KOPT-K1 (cell line): ENCODE measurements around the gene PMEPA1.

Source experiments
- H3K27ac ChIP-seq: fragments of 200-600 bp; sonication (generic); 2 replicates; pipeline ENCODE4 v1.5.1; 2016; ENCODE audit warnings: antibody characterized with exemption, mild to moderate bottlenecking, low read depth, low read length; ENCODE audit not compliant: poor library complexity, severe bottlenecking
- H3K36me3 ChIP-seq: fragments of 200-600 bp; sonication (generic); 2 replicates; pipeline ENCODE4 v1.5.1; 2017; ENCODE audit warnings: antibody characterized with exemption, mild to moderate bottlenecking, low read length, moderate library complexity; ENCODE audit not compliant: insufficient read depth
- H3K9me3 ChIP-seq: fragments of 200-600 bp; sonication (generic); 2 replicates; pipeline ENCODE4 v1.5.1; 2017; ENCODE audit warnings: antibody characterized with exemption, low read length, mild to moderate bottlenecking; ENCODE audit not compliant: insufficient read depth, poor library complexity, severe bottlenecking

Gene PMEPA1

DNA sequence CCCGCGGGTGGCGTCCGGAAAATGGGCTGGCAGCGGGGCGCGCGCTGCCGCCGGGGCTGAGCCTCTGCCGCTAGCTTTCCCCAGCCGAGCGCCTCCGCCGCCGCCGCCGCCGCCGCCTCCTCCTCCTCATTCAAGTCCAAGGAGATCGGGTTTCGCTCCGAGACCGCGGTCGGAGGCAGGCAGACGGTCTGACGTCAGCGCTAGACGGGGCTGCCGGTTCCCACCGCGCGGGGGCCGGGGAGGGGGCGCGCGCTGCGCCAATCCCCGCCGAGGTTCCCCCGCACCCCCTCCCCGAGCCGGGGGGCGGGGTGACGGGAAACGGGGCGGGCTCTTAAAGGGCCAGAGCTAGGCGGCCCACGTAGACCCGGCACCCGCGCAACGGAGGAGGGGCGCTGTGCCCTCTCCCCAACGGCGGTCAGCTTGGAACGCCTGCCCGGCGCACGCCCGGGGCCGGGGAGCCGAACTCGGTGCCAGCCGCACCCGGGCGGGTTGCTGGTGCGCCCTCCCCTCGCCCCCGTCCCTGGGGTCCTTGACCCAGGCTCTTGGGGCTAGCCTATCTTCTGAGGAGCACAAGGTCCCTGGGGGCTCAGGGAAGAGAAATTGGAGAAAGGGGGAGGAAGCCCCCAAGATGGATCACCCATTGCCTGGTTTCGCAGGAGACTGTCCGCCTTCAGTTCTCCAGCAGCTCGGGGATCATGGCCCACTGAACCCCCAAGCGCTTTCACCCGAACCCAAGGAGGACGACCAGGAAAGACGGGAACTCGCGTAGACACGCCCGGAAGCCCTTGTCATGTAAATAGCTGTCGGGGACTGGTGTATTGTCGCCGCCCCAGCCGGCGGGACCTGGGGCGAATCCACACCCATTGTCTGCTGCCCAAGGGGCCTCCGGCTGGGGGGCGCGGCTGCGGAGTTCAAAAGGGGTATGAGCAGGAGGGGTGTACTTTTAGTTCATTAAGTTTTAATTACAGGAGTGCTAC, at the start of gene PMEPA1:
Gene PMEPA1, minus strand, starts transcription at position 193 of the 977 bp plus-strand sequence. CDS start 433 bp downstream, outside the sequence.
- H3K36me3 ChIP-seq: peaks cover 17% of the 10 kb centered on the region
- H3K9me3 ChIP-seq: no peaks in the 10 kb centered on the region
- H3K27ac ChIP-seq: peak within 1 kb of the TSS; percentile 76

- Histone ChIP-seq H3K9me3 (no peaks in the 10 kb centered on the region), H3K36me3 (no peaks in the 10 kb centered on the region), H3K27ac (no peak overlapping the region)
Observed at GRCh38 chr20:57757767-57758166, 48.0 kb upstream of the PMEPA1 start.

- no peak overlapping the region for H3K27ac ChIP-seq
Observed at GRCh38 chr20:57756921-57757320, 47.1 kb upstream of the PMEPA1 start.

DNA sequence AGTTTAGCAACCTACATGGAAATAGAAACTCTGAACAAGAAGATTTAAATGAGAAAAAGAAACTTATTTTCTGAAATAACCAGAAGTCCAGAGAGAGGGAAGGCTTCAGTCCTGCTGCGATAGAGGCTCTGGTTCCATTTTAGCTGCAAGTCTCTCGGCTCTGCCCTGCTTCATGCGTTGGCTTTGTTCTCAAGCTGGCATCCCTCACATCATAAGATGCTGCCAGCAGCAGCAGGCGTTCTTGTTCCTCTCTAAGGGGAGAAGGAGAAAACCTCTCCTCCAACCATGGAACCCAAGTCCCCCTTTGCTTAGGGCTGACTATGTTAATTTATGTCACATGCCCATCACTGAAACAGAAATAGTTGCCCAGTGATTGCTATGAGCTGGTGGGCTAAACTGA, 46.4 kb upstream of the PMEPA1 start:
- no peaks in the 10 kb centered on the region for H3K36me3 ChIP-seq
- H3K27ac ChIP-seq: no peak overlapping the region
- no peaks in the 10 kb centered on the region for H3K9me3 ChIP-seq

More at GRCh38 chr20:57756921-57757320, 47.1 kb upstream of the PMEPA1 start:
- Histone ChIP-seq H3K36me3 (no peaks in the 10 kb centered on the region), H3K9me3 (no peaks in the 10 kb centered on the region)

DNA sequence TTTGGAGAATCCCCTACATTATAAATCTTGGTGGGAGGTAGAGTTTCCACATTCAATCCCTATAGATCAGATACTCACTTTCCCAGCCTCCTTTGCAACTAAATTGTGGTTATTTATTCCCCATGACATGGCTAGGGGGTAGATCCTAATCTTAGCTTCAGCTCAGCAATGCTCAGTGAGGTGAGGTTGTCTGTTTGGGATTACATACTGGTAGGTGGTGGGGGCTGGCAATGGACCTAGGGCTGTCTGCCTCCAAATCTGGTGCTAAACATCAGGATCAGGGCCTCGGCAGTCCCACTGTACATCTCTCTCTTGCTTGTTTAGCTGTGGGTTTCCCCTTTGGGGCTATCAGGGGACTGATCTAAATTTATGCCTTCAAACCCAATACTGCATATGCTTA, 45.8 kb upstream of the PMEPA1 start:
- Histone ChIP-seq H3K36me3 (no peaks in the 10 kb centered on the region), H3K27ac (peak overlapping the region; percentile 9), H3K9me3 (no peaks in the 10 kb centered on the region)

DNA sequence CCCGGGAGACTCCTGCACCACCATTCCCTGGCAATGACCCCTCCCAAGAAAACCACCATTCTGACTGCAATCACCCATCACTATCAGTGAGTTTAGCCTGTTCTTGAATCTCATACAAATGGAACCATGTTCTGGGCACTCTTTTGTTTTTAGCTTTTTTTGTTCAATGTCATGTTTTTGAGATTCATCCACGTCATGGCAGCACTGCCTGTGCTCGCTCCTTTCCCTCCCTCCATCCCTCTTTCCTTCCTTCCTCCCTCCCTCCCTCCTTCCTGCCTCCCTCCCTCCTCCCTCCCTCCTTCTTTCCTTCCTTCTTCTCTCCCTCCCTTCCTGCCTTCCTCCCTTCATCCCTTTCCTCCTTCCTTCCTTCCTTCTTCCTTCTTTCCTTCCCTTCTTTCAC, 44.4 kb upstream of the PMEPA1 start:
- Histone ChIP-seq H3K36me3 (no peaks in the 10 kb centered on the region), H3K9me3 (no peaks in the 10 kb centered on the region), H3K27ac (no peak overlapping the region)

DNA sequence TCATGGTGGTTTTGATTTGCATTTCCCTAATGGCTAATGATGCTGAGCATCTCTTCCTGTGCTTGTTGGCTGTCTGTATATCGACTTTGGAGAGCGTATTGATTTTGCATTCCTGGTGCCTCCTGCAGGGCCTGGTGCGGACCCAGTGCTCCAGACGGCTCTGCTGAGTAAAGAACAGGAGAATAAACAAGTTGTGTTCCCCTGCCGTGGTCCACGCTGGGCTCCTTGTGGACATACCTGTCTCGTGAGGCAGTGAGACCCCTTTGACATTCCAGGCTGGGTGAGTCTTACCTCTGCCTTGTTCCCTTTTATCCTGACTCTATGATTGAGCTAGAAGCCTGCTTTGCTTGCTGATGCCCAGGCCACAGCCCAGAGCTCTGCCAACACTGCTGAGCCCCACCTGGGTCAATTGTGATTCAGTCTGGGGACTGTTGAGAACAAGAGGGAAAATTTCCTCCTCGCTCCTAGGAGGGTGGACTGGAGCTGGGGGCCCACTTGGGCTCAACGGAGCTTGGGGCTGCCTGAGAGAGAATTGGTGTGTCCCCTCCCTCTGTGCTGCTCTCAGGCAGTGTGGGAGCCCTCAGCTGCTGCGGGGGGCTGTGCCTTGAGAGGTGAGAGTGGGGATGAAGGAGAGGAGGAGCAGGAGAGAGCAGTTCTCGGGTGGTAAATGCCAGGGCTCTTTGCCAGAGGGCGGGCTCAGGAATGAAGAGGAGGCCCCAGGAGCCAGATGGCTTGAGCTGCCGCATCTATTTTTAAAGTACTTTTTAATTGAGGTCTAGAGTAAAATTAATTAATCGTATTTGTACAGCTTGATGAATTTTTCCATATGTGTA, 43.7 kb upstream of the PMEPA1 start:
- no peak overlapping the region for H3K27ac ChIP-seq
- no peaks in the 10 kb centered on the region for H3K9me3 ChIP-seq
- no peaks in the 10 kb centered on the region for H3K36me3 ChIP-seq

DNA sequence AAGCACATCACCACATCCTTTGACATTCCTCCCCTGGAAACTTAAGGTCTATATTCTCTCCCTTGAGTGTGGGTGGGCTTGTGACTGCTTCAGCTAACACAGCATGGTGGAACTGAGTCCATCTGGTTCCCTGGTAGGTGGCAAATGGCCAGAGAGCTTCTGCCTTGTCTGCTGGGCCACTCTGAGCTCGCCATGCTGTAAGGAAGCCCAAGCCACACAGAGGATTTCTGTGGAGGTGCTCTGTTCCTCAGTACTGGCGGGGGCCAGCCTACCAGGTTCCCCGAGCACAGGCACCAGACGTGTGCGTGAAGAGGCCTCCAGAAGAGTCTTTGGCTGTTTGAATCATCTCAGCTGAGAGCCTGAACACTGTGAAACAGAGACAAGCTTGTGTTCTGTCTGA, 41.6 kb upstream of the PMEPA1 start:
- Histone ChIP-seq H3K9me3 (no peaks in the 10 kb centered on the region), H3K36me3 (no peaks in the 10 kb centered on the region), H3K27ac (no peak overlapping the region)

GRCh38 chr20:57749869-57750268, 40.1 kb upstream of the PMEPA1 start:
- Histone ChIP-seq H3K36me3 (no peaks in the 10 kb centered on the region), H3K9me3 (no peaks in the 10 kb centered on the region), H3K27ac (no peak overlapping the region)

- Histone ChIP-seq H3K36me3 (no peaks in the 10 kb centered on the region), H3K9me3 (no peaks in the 10 kb centered on the region), H3K27ac (no peak overlapping the region)
Observed at GRCh38 chr20:57749131-57749690, 39.4 kb upstream of the PMEPA1 start.

GRCh38 chr20:57748601-57749130, 38.9 kb upstream of the PMEPA1 start:
- no peak overlapping the region for H3K27ac ChIP-seq
- H3K36me3 ChIP-seq: no peaks in the 10 kb centered on the region

GRCh38 chr20:57747861-57748481, 38.2 kb upstream of the PMEPA1 start:
- Histone ChIP-seq H3K9me3 (no peaks in the 10 kb centered on the region), H3K27ac (no peak overlapping the region), H3K36me3 (no peaks in the 10 kb centered on the region)

More at GRCh38 chr20:57748601-57749130, 38.9 kb upstream of the PMEPA1 start:
- no peaks in the 10 kb centered on the region for H3K9me3 ChIP-seq

DNA sequence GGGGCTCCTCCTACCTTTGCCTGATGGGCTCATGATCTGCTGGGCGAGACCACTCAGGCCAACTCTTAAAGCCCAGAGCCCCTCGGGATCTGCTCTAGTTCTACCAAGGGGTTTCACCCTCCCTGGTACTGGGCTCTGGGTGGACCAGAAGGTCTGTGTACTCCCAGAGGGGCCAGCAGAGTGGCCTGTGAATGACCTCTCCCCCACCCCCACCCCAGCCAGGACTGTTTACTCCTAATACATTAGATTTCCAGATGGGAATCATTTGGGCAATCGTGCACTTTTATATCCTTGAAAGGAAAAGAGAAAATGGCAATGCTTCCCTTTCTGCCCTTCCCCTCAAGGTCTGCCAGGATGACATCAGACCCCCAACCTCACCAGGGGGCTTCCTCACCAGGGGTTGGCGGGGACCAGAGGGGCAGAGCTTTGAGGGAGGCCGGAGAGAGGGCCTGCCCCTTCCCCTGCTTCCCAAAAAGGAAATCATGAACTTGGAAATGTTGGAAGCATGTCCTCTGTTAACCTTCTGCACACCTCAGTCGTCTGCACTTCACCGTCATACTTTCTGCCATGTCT, 37.1 kb upstream of the PMEPA1 start:
- Histone ChIP-seq H3K27ac (no peak overlapping the region), H3K36me3 (no peaks in the 10 kb centered on the region), H3K9me3 (no peaks in the 10 kb centered on the region)

GRCh38 chr20:57746201-57746600, 36.4 kb upstream of the PMEPA1 start:
- Histone ChIP-seq H3K9me3 (no peaks in the 10 kb centered on the region), H3K27ac (no peak overlapping the region), H3K36me3 (no peaks in the 10 kb centered on the region)
